H1 (cell line): ENCODE measurements around the gene DNAJB6. TPM values are rescaled to one million over a fixed set of nuclear protein-coding genes. Genes with fewer than 3 reads are reported as not detected.

Experiments
- EZH2 ChIP-seq: fragments of 200-600 bp; sonication (generic); IDR thresholded peaks from 2 replicates; pipeline ENCODE4 v1.7.1; 2012; ENCODE audit warnings: low read depth, mild to moderate bottlenecking, moderate library complexity, low read length, inconsistent platforms; ENCODE audit not compliant: severe bottlenecking
- SIRT6 ChIP-seq: IDR thresholded peaks from one replicate; pipeline ENCODE4 v1.7.1; 2012; ENCODE audit warnings: low read length, inconsistent platforms
- ZNF274 ChIP-seq: IDR thresholded peaks from 2 replicates; pipeline ENCODE4 v1.7.0; 2012; ENCODE audit warnings: low read length, borderline replicate concordance; ENCODE audit errors: extremely low read depth
- polyA plus RNA-seq, 7 experiments: library from polyadenylated mRNA; depleted of rRNA in 3 of 7; stranded (reverse) in 5 of 7; unstranded in 2 of 7; fragments of >200 nt in 5 of 7; fragments of 200-250 nt in 2 of 7; gene quantifications; 1 replicate in 5 of 7; 2 replicates in 1 of 7; 4 replicates in 1 of 7; pipeline versions ENCODE4 v1.2.1 to v1.2.3, GENCODE V29; 2011 to 2013; ENCODE audit warnings: missing spikeins in 2 of 7, mixed read lengths in 2 of 7
- total RNA-seq: library from RNA; stranded (reverse); fragmentation: NEBNext Ultra II Directional; extraction: Animal tissue kit (Norgen Biotek cat#: 25700); gene quantifications from 2 replicates; pipeline ENCODE4 v1.2.1, GENCODE V29; 2021

Gene DNAJB6
- total and polyA plus RNA-seq, 2 of the 8 experiments (the other 6 are each of a cell fraction or from before 2014, with no cell fraction given) = 166 to 295 TPM

- TF ChIP-seq EZH2 = no peak
- no peak for TF ChIP-seq ZNF274
- TF ChIP-seq SIRT6 = no peak
Observed at GRCh38 chr7:157429680-157430224, 92.9 kb downstream of the DNAJB6 start (continued).
